ENCODE data around the gene NRCAM.

The NRCAM gene

GRCh38 chr7:108134486-108134885 lies 321.8 kb downstream of the NRCAM start:
- CTCF ChIA-PET, result no interaction called here

GRCh38 chr7:108132551-108133265 lies 323.5 kb downstream of the NRCAM start:
- ChIA-PET POLR2A (ENCODE audit: low non-redundant PET) (no interaction called here), CTCF (interaction anchor here (0.6 to 2.8 kb wide), 3 partner anchors 13 to 18 kb away, joined by 3 to 13 read pairs (median 4); no protein-coding TSS in a partner anchor)
- TF ChIP-seq CTCF (conservative IDR thresholded peaks at IDR 0.05; ENCODE audit: low read depth), result no peak
- H3K27ac ChIP-seq, result peak overlapping the region; percentile 69
- peak; percentile 74 for DNase-seq (ENCODE audit: low spot score)

More at GRCh38 chr7:108134486-108134885, 321.8 kb downstream of the NRCAM start:
- no peak for DNase-seq (ENCODE audit: low spot score)
- no peak overlapping the region for H3K27ac ChIP-seq
- POLR2A ChIA-PET (ENCODE audit: low non-redundant PET), result no interaction called here
- no peak for TF ChIP-seq CTCF (conservative IDR thresholded peaks at IDR 0.05; ENCODE audit: low read depth)

GRCh38 chr7:108130261-108130660 lies 326.0 kb downstream of the NRCAM start, which contains the start of gene LAMB4:
LAMB4 (minus strand) TSS chr7:108130361; CDS start chr7:108123164, 7,197 bp downstream.
- DNase-seq (ENCODE audit: low spot score), result no peak
- no peak within 1 kb of the TSS for H3K27ac ChIP-seq
- ChIA-PET CTCF (interaction anchor here (0.6 to 0.8 kb wide), 2 partner anchors 17 to 107 kb away, joined by 3 to 5 read pairs; no protein-coding TSS in a partner anchor), POLR2A (ENCODE audit: low non-redundant PET) (no interaction called here)
- no peak for TF ChIP-seq CTCF (conservative IDR thresholded peaks at IDR 0.05; ENCODE audit: low read depth)

- H3K27ac ChIP-seq, result no peak overlapping the region
- ChIA-PET POLR2A (ENCODE audit: low non-redundant PET) (no interaction called here), CTCF (interaction anchor here (0.8 kb wide), 1 partner anchor 18 kb away, joined by 5 read pairs; no protein-coding TSS in a partner anchor)
- no peak for DNase-seq (ENCODE audit: low spot score)
- no peak for TF ChIP-seq CTCF (conservative IDR thresholded peaks at IDR 0.05; ENCODE audit: low read depth)
Observed at GRCh38 chr7:108129018-108129965, 326.9 kb downstream of the NRCAM start.

- H3K27ac ChIP-seq, result no peak overlapping the region
- CTCF ChIA-PET, result no interaction called here
- POLR2A ChIA-PET (ENCODE audit: low non-redundant PET), result no interaction called here
- DNase-seq (ENCODE audit: low spot score), result no peak
- TF ChIP-seq CTCF (conservative IDR thresholded peaks at IDR 0.05; ENCODE audit: low read depth), result no peak
Observed at GRCh38 chr7:108128514-108128913, 327.7 kb downstream of the NRCAM start.

GRCh38 chr7:108127461-108127860 lies 328.8 kb downstream of the NRCAM start:
- no peak for DNase-seq (ENCODE audit: low spot score)
- H3K27ac ChIP-seq, result no peak overlapping the region
- TF ChIP-seq CTCF (conservative IDR thresholded peaks at IDR 0.05; ENCODE audit: low read depth), result no peak
- CTCF ChIA-PET, result no interaction called here
- POLR2A ChIA-PET (ENCODE audit: low non-redundant PET), result no interaction called here

Data from RWPE1 (cell line).